Stimulated activated effector memory CD8-positive, alpha-beta T cell treated with anti-CD3 and anti-CD28 coated beads, Interleukin-12 subunit alpha, Interleukin-12 subunit beta, amount 100 ng/mL, for 72 hours (primary cell): ENCODE results near the gene BPHL.
A peak's percentile ranks its signal among the peaks of the same experiment; 100 is the strongest.

Source experiments
- ATAC-seq: fragments of 150-1000 bp; cut with Tn5 transposase; 2 replicates; pipeline ENCODE4 v1.10.0; 2021
- DNase-seq, 2 donors: peaks; one replicate each; pipeline ENCODE4 v3.0.0; 2021 to 2022; ENCODE audit warnings: low spot score in 2 of 2
- H3K27ac Mint-ChIP-seq: one replicate; pipeline ENCODE4 v1.8.0; 2022; ENCODE audit warnings: mild to moderate bottlenecking, mixed read lengths
- H3K36me3 Mint-ChIP-seq: one replicate; pipeline ENCODE4 v1.8.0; 2022; ENCODE audit warnings: mild to moderate bottlenecking, mixed read lengths
- H3K4me1 Mint-ChIP-seq: one replicate; pipeline ENCODE4 v1.8.0; 2022; ENCODE audit warnings: mixed read lengths
- H3K4me3 Mint-ChIP-seq: one replicate; pipeline ENCODE4 v1.8.0; 2022; ENCODE audit warnings: mild to moderate bottlenecking, mixed read lengths
- H3K9me3 Mint-ChIP-seq: one replicate; pipeline ENCODE4 v1.8.0; 2022; ENCODE audit warnings: mixed read lengths

BPHL gene

DNA sequence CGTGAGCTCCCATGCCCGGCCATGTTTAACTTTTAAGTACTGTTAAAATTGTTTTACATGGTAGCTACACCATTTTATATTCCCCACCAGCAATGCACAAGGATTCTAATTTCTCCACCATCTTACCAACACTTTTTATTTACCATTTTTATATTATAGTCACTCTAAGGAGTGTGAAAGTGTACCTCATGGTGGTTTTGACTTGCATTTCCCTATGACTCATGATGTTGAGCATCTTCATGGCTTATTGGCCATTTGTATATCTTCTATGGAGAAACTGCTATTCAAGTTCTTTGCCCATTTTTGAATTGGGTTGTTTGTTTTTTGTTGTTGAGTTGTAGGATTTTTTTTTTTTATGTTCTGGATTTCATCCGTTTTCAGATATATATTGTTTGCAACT lies 15.6 kb upstream of the BPHL start:
- peaks cover 6% of the 10 kb centered on the region for H3K4me1 Mint-ChIP-seq
- H3K9me3 Mint-ChIP-seq = no peaks in the 10 kb centered on the region
- peak; percentile 83 for ATAC-seq
- peak overlapping the region; percentile 8 for H3K27ac Mint-ChIP-seq
- H3K4me3 Mint-ChIP-seq = no peak overlapping the region
- DNase-seq = no peak
- peaks cover 100% of the 10 kb centered on the region for H3K36me3 Mint-ChIP-seq

GRCh38 chr6:3108746-3109414 lies 9.6 kb upstream of the BPHL start:
- H3K4me3 Mint-ChIP-seq = no peak overlapping the region
- H3K4me1 Mint-ChIP-seq = peaks cover 6% of the 10 kb centered on the region
- no peak for ATAC-seq
- no peak for DNase-seq
- H3K36me3 Mint-ChIP-seq = peaks cover 100% of the 10 kb centered on the region
- no peaks in the 10 kb centered on the region for H3K9me3 Mint-ChIP-seq
- peak overlapping the region; percentile 66 for H3K27ac Mint-ChIP-seq

DNA sequence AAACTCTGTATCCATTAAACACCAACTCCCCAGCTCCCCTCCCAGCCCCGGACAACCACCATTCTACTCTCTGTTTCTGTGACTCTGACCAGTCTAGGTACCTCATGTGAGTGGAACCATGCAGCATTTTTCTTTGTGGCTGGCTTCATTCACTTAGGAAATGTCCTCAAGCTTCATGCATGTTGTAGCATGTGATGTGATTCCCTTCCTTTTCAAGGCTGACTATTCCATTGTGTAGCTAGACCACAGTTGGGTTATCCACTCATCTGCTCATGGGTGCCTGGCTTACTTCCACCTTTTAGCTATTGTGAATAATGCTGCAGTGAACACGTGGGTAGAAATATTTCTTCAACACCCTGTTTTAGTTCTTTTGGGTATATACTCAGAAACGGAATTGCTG lies 8.8 kb upstream of the BPHL start:
- peaks cover 100% of the 10 kb centered on the region for H3K36me3 Mint-ChIP-seq
- peak overlapping the region; percentile 66 for H3K27ac Mint-ChIP-seq
- ATAC-seq (no peak), DNase-seq (no peak)
- H3K4me3 Mint-ChIP-seq = no peak overlapping the region
- H3K4me1 Mint-ChIP-seq = peaks cover 6% of the 10 kb centered on the region
- H3K9me3 Mint-ChIP-seq = no peaks in the 10 kb centered on the region

DNA sequence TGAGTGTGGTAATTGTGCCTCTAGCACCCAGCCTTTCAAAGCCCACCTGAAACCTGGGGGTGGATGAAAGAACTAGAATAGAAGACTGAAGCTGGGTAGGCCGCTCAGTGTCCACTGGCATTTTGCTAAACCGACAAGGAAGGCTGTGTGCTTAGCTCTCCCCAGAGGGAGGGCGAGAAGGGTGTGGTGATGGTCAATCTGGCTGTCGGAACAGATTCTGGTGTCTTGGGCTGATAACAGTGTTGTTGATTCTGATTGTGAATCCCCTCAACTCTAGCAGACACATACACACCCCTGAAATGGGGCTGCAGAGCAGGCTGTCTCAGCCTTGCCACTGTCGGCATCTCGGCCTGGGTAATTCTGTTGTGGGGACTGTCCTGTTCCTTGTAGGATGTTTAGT lies 4.1 kb upstream of the BPHL start:
- H3K27ac Mint-ChIP-seq = no peak overlapping the region

DNA sequence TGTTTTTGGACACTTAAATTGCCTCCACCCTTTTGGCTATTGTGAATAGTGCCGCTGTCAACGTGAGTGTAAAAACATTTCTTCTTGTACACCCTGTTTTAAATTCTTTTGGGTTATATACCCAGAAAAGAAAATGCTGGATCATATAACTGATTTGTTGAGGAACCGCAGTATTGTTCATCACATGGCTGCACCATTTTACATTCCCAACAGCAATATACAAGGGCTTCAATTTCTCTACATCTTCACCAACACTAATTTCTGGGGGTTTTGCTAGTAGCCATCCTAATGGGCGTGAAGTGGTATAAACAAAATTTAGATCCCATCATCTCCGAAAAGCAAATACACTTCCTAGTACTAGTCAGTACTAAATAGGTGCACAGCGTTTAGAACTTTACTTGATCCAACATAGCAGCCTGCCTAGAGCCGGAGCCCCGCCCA lies 579 bp upstream of the BPHL start:
- no peak for ATAC-seq
- peak overlapping the region; percentile 83 for H3K27ac Mint-ChIP-seq
- H3K9me3 Mint-ChIP-seq = no peaks in the 10 kb centered on the region
- peak overlapping the region; percentile 71 for H3K4me3 Mint-ChIP-seq
- no peak for DNase-seq
- peaks cover 15% of the 10 kb centered on the region for H3K4me1 Mint-ChIP-seq
- peaks cover 31% of the 10 kb centered on the region for H3K36me3 Mint-ChIP-seq

More for the DNA sequence above, 4.1 kb upstream of the BPHL start:
- DNase-seq = no peak
- no peak for ATAC-seq
- Mint-ChIP-seq H3K4me3 (no peak overlapping the region), H3K36me3 (peaks cover 67% of the 10 kb centered on the region), H3K9me3 (no peaks in the 10 kb centered on the region), H3K4me1 (peaks cover 12% of the 10 kb centered on the region)

GRCh38 chr6:3119040-3119723 lies 671 bp downstream of the BPHL start:
- Mint-ChIP-seq H3K4me1 (peaks cover 15% of the 10 kb centered on the region), H3K36me3 (peaks cover 19% of the 10 kb centered on the region), H3K4me3 (peak overlapping the region; percentile 71), H3K9me3 (no peaks in the 10 kb centered on the region), H3K27ac (peak overlapping the region; percentile 83)
- ATAC-seq (peak; percentile 49), DNase-seq (no peak)

DNA sequence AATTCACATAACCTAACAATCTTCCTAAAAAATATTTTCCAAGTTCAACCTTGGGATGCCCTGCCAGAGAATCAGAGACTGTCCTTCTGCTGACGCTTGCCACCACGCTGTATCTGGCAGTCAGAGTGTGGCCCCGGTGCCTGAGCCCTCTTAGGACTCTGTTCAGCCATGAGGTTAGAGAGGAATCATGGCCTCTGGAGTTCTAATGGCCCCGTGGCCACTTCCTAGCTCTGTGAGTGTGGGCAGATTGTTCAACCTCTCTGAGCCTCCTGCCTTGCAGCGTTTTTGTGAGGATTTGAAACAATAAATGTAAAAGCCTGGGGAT lies 2.2 kb downstream of the BPHL start:
- Mint-ChIP-seq H3K4me3 (no peak overlapping the region), H3K9me3 (no peaks in the 10 kb centered on the region), H3K4me1 (peaks cover 15% of the 10 kb centered on the region), H3K36me3 (peaks cover 7% of the 10 kb centered on the region), H3K27ac (no peak overlapping the region)
- no peak for ATAC-seq
- no peak for DNase-seq

DNA sequence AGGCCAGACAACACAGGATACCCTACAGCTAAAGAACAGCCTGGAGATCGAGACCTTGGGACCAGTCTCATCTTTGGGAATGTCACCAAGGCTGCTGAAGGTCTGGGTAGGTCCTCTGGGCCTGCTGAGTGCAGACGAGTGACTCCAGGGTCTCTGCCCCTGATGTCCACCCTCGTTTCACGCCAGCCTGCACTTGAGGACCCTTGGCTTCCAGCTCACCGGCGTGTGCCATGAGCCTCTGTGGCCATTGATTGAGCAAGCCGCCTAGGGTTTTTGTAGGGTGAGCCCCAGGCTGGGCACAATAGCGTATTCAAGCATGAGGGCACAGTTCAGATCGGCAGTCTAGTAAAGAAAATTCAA lies 4.3 kb downstream of the BPHL start:
- DNase-seq (no peak), ATAC-seq (no peak)
- Mint-ChIP-seq H3K4me3 (no peak overlapping the region), H3K36me3 (peaks cover 7% of the 10 kb centered on the region), H3K4me1 (peaks cover 9% of the 10 kb centered on the region), H3K9me3 (no peaks in the 10 kb centered on the region), H3K27ac (no peak overlapping the region)

GRCh38 chr6:3124667-3125066 lies 6.2 kb downstream of the BPHL start:
- ATAC-seq = no peak
- Mint-ChIP-seq H3K4me3 (no peak overlapping the region), H3K4me1 (no peaks in the 10 kb centered on the region), H3K9me3 (no peaks in the 10 kb centered on the region), H3K36me3 (no peaks in the 10 kb centered on the region), H3K27ac (no peak overlapping the region)
- DNase-seq = no peak

DNA sequence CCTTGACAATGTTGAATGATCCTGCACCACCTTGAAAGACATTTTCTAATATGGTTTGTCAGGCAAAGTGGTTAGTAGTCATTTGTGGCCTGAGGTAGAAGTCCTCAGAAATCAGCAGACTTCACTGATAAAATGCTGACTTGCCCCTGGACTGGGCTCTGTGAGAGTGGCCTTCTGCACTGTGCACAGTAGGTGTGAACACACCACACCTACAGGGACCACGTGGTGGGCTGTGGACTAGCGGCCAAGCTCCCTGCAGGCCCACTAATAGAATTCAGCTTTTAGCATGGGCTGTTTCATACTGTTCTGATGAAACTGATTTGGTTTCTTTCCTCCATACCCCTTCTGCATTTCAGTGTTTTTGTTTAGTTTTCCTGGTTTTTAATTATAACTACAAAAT lies 7.3 kb downstream of the BPHL start:
- no peak for ATAC-seq
- Mint-ChIP-seq H3K4me1 (no peaks in the 10 kb centered on the region), H3K9me3 (no peaks in the 10 kb centered on the region), H3K36me3 (no peaks in the 10 kb centered on the region), H3K4me3 (no peak overlapping the region), H3K27ac (no peak overlapping the region)
- no peak for DNase-seq

DNA sequence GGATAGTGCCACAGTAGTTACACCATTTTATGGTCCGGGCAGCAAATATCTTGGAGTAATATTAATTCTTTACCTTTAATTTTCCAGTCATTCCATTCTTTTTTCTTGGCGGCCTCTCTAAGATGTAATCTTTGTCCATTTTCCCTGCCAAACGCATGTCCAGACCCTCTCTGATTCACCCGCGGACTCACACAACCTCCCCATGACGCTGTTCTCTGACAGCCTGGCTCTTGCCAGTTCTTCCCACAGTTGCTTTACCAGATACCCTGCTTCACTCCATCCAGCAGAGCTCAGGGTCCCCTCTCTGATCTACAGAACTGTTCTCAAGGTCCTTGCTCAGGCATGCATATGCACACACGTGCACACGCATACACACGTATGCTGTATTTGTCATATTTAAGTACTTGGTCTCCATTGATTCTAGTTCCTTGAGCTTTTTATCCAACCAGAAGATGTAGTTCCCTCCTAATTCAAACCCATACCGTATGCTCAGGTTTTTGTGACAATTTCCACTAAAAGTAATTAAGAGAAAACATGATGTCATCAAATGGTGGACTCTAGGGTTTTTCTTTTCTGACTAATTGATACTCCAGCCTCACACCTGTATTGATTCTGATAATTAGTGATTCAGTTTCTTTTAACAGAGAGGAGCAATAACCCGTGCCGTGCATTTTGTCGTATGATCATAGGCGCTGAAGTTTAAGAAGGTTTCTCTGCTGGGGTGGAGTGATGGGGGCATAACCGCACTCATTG lies 10.0 kb downstream of the BPHL start:
- Mint-ChIP-seq H3K9me3 (no peaks in the 10 kb centered on the region), H3K27ac (no peak overlapping the region), H3K36me3 (no peaks in the 10 kb centered on the region), H3K4me3 (no peak overlapping the region), H3K4me1 (no peaks in the 10 kb centered on the region)
- ATAC-seq (no peak), DNase-seq (no peak)

DNA sequence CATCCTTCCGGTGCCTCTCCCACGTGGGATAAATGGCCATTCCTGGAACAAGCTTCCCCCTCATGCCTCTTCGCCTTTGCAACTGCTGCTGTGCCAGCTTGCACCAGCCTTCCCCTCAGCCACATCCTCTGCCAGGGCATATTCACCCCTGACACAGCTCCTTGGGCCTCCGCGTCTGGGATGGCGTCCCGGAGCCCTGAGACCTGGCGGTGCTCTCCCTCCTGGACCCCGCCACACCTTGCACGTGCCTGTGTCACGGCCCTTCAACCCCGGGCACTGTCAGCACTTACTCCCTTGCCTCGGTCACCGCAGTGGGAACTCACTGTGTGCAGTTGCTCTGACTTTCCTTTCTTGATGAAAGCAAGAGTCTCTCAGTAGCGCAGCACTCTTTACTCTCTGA lies 13.2 kb downstream of the BPHL start:
- ATAC-seq = no peak
- no peak overlapping the region for H3K4me3 Mint-ChIP-seq
- no peaks in the 10 kb centered on the region for H3K36me3 Mint-ChIP-seq
- no peaks in the 10 kb centered on the region for H3K9me3 Mint-ChIP-seq
- no peak for DNase-seq
- no peak overlapping the region for H3K27ac Mint-ChIP-seq
- no peaks in the 10 kb centered on the region for H3K4me1 Mint-ChIP-seq

GRCh38 chr6:3133515-3133914 lies 15.0 kb downstream of the BPHL start:
- no peaks in the 10 kb centered on the region for H3K36me3 Mint-ChIP-seq
- no peak for DNase-seq
- ATAC-seq = no peak

GRCh38 chr6:3135668-3136291 lies 17.3 kb downstream of the BPHL start:
- H3K36me3 Mint-ChIP-seq = no peaks in the 10 kb centered on the region

More at GRCh38 chr6:3133515-3133914, 15.0 kb downstream of the BPHL start:
- Mint-ChIP-seq H3K9me3 (no peaks in the 10 kb centered on the region), H3K27ac (no peak overlapping the region), H3K4me1 (no peaks in the 10 kb centered on the region), H3K4me3 (no peak overlapping the region)

DNA sequence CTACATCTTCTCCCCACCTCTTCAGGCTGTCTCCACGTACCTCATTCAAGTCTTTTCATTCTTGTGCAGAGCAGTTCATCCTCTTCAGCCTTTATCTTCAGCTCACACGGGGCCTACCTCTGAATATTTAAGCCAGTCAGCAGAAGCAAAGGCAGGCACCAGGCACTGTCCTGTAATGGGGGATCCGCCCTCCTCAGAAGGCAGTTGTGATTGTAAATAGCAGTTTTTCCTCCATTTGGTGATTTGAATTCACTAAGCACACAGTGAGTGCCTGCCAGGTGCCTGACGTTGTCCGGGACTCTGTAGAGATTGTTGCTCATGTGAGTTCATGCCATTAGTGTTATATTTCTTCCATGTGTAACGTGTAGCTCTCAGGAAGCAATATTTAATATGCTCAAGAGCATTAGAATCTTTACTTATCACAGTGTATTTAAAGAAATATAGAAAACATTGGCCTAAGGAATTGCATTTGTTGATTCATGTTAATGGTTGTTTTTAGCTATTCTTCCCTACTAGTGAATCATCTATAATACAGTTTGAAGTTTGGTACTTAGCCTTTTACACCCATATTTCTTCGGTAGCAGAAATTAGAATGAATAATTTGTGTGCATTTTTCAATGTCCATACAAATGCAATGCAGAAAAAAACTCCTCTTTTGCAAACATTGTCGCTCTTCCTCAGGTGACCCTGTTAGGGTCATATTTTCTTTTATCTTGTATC lies 17.9 kb downstream of the BPHL start:
- no peak overlapping the region for H3K4me3 Mint-ChIP-seq
- H3K9me3 Mint-ChIP-seq = no peaks in the 10 kb centered on the region
- ATAC-seq = no peak
- H3K27ac Mint-ChIP-seq = no peak overlapping the region
- peaks cover 4% of the 10 kb centered on the region for H3K4me1 Mint-ChIP-seq
- H3K36me3 Mint-ChIP-seq = no peaks in the 10 kb centered on the region
- DNase-seq = no peak

More at GRCh38 chr6:3135668-3136291, 17.3 kb downstream of the BPHL start:
- Mint-ChIP-seq H3K4me1 (peaks cover 4% of the 10 kb centered on the region), H3K4me3 (no peak overlapping the region), H3K27ac (no peak overlapping the region), H3K9me3 (no peaks in the 10 kb centered on the region)
- ATAC-seq (no peak), DNase-seq (no peak)
